GM12873 (cell line): ENCODE data around the gene ZNF518A.

Experiments used
- TF ChIP-seq, protein P1 (sequence below): IDR thresholded peaks from 2 replicates; pipeline ENCODE4 v1.5.1; 2012; ENCODE audit warnings: low read depth, mild to moderate bottlenecking, moderate library complexity, low read length, control low read depth; ENCODE audit not compliant: insufficient read depth; ENCODE audit errors: missing control alignments

The ZNF518A gene

DNA sequence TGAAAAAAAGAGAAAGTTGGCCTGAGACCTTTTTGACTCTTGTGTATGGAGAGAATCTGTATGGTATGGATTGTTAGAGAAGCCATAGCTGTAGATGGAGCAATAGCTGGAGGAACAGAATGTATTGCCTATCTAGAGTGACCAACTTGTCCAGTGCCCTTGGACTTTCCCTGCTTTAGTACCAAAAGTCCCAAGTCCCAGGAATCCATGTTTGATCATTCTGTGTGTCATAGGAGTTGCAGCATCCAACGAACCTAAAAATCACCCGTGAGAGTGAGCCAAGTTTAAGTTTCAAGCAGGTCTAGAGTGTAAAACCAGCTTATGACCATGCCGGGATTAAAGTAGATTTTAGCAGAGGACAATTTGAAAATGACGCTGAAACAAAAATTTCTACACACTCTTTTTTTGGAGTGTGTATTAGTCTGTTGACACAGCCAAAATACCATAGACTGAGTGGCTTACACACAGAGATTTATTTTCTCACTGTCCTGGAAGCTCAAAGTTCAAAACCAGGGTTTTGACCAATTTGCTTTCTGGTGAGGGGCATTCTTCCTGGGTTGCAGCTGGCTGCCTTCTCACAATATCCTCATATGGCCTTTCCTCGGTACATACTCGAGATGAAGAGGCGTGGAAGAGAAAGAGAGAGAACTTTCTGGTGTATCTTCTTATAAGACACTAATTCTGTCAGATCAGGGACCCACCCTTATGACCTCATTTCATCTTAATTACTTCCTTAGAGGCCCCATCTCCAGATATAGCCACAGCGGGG lies 36.9 kb upstream of the ZNF518A start:
- TF ChIP-seq, protein P1, sequence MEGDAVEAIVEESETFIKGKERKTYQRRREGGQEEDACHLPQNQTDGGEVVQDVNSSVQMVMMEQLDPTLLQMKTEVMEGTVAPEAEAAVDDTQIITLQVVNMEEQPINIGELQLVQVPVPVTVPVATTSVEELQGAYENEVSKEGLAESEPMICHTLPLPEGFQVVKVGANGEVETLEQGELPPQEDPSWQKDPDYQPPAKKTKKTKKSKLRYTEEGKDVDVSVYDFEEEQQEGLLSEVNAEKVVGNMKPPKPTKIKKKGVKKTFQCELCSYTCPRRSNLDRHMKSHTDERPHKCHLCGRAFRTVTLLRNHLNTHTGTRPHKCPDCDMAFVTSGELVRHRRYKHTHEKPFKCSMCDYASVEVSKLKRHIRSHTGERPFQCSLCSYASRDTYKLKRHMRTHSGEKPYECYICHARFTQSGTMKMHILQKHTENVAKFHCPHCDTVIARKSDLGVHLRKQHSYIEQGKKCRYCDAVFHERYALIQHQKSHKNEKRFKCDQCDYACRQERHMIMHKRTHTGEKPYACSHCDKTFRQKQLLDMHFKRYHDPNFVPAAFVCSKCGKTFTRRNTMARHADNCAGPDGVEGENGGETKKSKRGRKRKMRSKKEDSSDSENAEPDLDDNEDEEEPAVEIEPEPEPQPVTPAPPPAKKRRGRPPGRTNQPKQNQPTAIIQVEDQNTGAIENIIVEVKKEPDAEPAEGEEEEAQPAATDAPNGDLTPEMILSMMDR: no peak

DNA sequence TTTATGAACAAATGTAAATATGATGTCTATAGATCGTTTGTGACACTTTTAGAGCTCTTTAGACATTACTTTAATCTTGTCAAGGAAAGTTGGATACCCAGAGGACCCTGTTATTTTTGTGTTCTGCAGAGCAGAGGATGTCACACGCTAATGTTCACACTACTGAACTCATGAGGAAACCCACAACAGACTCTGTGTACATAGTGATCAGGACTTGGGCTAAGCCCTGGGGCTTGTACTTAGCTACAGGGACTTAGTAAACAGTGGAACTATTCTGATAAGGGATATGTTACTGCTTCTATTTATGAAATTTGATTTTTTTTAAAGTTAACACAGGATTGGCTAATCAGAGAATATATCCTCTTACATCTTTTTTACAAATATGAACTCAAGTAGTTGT lies 36.1 kb upstream of the ZNF518A start:
- TF ChIP-seq, protein P1: no peak

DNA sequence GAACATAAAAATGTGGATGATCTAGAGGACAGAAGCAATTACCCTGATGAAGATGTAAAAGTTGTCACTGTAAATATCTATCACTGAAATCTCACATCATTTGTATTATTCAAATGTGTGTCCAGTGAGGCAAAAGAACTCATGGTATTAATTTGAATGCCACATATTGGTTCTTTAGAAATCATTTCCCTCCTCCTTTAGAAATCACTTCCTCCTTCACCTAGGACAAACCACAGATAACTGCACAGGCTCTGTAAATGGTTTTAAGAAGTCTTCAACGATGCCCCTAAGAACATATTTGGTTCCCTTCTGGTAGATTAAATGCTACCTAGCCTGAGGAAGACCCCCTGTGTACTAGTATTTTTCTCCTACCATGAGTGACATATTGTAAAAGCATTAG lies 33.1 kb upstream of the ZNF518A start:
- TF ChIP-seq, protein P1: no peak

DNA sequence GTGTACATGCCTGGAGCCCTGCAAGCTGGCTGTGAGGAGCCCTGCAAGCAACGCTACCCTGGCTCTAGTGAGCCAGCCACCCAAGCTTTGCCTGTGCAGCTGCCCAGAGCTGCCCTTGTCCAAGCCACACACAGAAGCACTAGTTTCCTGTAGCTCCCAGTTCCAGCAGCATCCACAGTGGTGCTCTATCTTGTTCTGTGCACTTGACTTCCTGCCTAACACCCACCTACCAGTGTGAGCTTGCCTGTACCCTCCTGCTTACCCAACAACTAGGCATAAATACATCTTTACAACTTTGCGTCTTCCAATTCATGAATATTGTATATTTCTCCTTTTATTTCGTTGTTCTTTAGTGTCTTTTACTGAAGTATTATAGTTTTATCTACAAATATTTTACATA lies 32.2 kb upstream of the ZNF518A start:
- TF ChIP-seq, protein P1: no peak

DNA sequence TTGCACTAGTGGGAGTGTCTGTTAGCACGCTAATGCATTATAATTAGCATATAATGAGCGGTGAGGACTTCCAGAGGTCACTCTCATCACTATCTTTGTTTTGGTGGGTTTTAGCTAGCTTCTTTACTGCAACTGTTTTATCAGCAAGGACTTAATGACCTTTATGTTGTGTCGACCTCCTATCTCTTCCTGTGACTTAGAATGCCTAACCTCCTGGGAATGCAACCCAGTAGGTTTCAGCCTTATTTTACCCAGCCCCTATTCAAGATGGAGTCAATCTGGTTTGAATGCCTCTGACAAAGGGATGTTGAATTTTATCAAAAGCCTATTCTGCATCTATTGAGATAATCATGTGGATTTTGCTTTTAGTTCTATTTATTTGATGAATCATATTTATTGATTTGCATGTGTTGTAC lies 22.5 kb upstream of the ZNF518A start:
- TF ChIP-seq, protein P1: no peak

DNA sequence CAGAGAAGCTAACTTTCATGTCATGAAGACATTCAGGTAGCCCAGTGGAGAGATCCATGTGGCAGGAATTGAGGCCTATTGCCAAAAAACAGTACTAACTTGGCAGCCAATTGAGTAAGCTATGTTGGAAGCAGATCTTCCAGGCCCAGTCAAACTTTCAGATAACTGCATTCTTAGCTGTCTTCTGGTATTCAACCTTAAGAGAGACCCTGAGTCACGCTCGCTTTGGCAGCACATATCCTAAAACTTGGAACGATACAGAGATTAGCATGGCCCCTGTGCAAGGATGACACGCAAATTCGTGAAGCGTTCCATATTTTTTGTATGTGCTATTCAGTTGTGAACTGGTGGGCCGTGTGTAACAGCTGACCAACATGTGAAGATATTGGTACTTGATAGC lies 17.6 kb upstream of the ZNF518A start:
- TF ChIP-seq, protein P1: no peak

DNA sequence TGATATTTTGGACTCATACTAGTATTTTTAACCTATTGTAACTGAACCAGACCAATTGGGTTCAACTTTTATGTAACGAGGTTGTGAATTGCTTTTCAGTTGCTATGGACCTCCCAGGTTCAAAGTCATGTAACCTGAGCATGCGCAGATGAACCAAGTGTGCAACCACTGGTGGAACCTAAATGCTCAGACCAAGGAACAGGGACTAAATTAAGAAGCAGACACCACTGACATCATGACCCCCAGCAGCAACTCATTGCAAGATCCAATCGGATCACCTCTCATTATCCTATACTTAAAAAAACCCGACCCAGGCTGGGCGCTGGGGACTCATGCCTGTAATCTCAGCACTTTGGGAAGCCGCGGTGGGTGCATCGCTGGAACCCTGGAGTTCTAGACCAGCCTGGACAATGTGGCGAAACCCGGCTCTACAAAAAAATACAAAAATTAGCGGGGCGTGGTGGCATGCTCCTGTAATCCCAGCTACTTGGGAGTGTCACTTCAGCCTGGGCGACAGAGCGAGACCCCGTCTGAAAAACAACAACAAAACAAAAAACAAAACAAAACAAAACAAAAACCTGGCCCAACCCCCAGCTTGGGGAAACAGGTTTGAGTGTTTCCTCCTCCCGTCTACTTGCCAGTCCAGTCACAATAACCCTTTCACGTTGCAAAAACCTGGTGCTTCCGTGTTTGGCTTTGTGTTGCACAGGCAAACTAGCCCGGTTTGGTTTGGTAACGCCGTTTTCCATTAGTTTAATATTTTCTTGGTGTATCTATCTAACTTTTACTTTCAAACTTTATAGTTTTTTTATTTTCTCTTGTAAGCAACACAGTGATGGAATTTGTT lies 11.3 kb upstream of the ZNF518A start:
- TF ChIP-seq, protein P1: no peak
